SK-N-SH (cell line): Measurements from ENCODE around the gene DTX1. TPM values are rescaled to one million over a fixed set of nuclear protein-coding genes. Genes with fewer than 3 reads are reported as not detected.

Experiments used
- CTCF ChIA-PET: fragments of 300-600, 350-600 bp; formaldehyde crosslinking; extraction: SDS; loops from one replicate; lab custom pipeline; 2021; lab: Yijun Ruan, JAX
- POLR2A ChIA-PET: fragments of 350-600 bp; sonication (Branson Sonifier 250); formaldehyde crosslinking; extraction: SDS; loops from one replicate; lab custom pipeline; 2020; ENCODE audit warnings: antibody characterized with exemption, inconsistent platforms; lab: Yijun Ruan, JAX
- DNase-seq: peaks from one replicate; pipeline ENCODE4 v3.0.0; 2012
- H2AFZ ChIP-seq: fragments of 200-600 bp; sonication (generic); 2 replicates; pipeline ENCODE4 v1.8.1; 2016; ENCODE audit warnings: antibody characterized with exemption, mild to moderate bottlenecking, low read depth
- H3F3A ChIP-seq: fragments of 200-600 bp; sonication (generic); replicated peaks from 2 replicates; pipeline ENCODE3; 2016; ENCODE audit warnings: antibody characterized with exemption, mild to moderate bottlenecking; ENCODE audit not compliant: insufficient read depth
- H3K27ac ChIP-seq, 2 experiments: fragments of 200-500 bp in 1 of 2; fragments of 200-600 bp in 1 of 2; sonication (Bioruptor generic) in 1 of 2; sonication (generic), shearing (Covaris generic) in 1 of 2; 2 replicates each; pipeline versions ENCODE4 v1.5.1 to v1.6.1; 2014 to 2016; ENCODE audit warnings: low read depth in 2 of 2, inconsistent platforms in 1 of 2, low read length in 1 of 2, mild to moderate bottlenecking in 1 of 2, mixed read lengths in 1 of 2
- H3K27me3 ChIP-seq: fragments of 200-600 bp; sonication (generic), shearing (Covaris generic); 2 replicates; pipeline ENCODE4 v1.6.1; 2016; ENCODE audit warnings: mixed run types; ENCODE audit not compliant: insufficient read depth
- H3K36me3 ChIP-seq, 2 experiments: fragments of 200-500 bp in 1 of 2; fragments of 200-600 bp in 1 of 2; sonication (Bioruptor generic) in 1 of 2; sonication (generic) in 1 of 2; replicated peaks in 1 of 2; 2 replicates each; pipeline versions ENCODE3 to v1.5.1; 2014 to 2016; ENCODE audit warnings: low read length in 1 of 2, mild to moderate bottlenecking in 1 of 2; ENCODE audit not compliant: insufficient read depth in 2 of 2, control insufficient read depth in 1 of 2
- H3K4me1 ChIP-seq, 2 experiments: fragments of 200-500 bp in 1 of 2; fragments of 200-600 bp in 1 of 2; sonication (Bioruptor generic) in 1 of 2; sonication (generic), shearing (Covaris generic) in 1 of 2; 2 replicates each; pipeline versions ENCODE4 v1.5.1 to v1.6.1; 2014 to 2016; ENCODE audit warnings: low read depth in 1 of 2, low read length in 1 of 2, mixed run types in 1 of 2; ENCODE audit not compliant: insufficient read depth in 2 of 2, control insufficient read depth in 1 of 2
- H3K4me2 ChIP-seq: fragments of 200-600 bp; sonication (generic), shearing (Covaris generic); 2 replicates; pipeline ENCODE4 v1.6.1; 2017; ENCODE audit warnings: mixed run types
- H3K4me3 ChIP-seq, 2 experiments: fragments of 200-500 bp in 1 of 2; fragments of 200-600 bp in 1 of 2; sonication (Bioruptor generic) in 1 of 2; sonication (generic), shearing (Covaris generic) in 1 of 2; 2 replicates each; pipeline versions ENCODE4 v1.5.1 to v1.8.1; 2014 to 2016; ENCODE audit warnings: low read depth in 2 of 2, inconsistent platforms in 1 of 2, low read length in 1 of 2, mild to moderate bottlenecking in 1 of 2, mixed read lengths in 1 of 2, moderate library complexity in 1 of 2
- H3K79me2 ChIP-seq: fragments of 200-600 bp; sonication (generic); 2 replicates; pipeline ENCODE4 v1.8.1; 2017; ENCODE audit warnings: mild to moderate bottlenecking; ENCODE audit not compliant: insufficient read depth
- H3K9ac ChIP-seq: fragments of 200-600 bp; sonication (generic); 2 replicates; pipeline ENCODE4 v1.6.1; 2017; ENCODE audit warnings: mixed run types
- H3K9me2 ChIP-seq: fragments of 200-600 bp; sonication (generic); 2 replicates; pipeline ENCODE4 v1.6.1; 2017; ENCODE audit warnings: mixed run types
- H3K9me3 ChIP-seq: fragments of 200-600 bp; sonication (generic); 2 replicates; pipeline ENCODE4 v1.6.1; 2017; ENCODE audit warnings: mixed run types, mild to moderate bottlenecking, moderate library complexity
- H4K20me1 ChIP-seq: fragments of 200-600 bp; sonication (generic); 2 replicates; pipeline ENCODE4 v1.6.1; 2017; ENCODE audit warnings: mild to moderate bottlenecking, mixed run types; ENCODE audit not compliant: insufficient read depth
- CHD2 ChIP-seq: fragments of 150-350 bp; IDR thresholded peaks from 2 replicates; pipeline ENCODE4 v1.6.1; 2018; ENCODE audit warnings: low read length; ENCODE audit not compliant: partially characterized antibody
- ELF1 ChIP-seq: IDR thresholded peaks from 2 replicates; pipeline ENCODE4 v1.4.0; 2012
- EP300 ChIP-seq, 2 experiments: IDR thresholded peaks; 2 replicates each; pipeline versions ENCODE4 v1.4.0 to v1.6.1; 2012; ENCODE audit warnings: borderline replicate concordance in 1 of 2, low read depth in 1 of 2, low read length in 1 of 2
- FOXJ3 ChIP-seq: sonication (generic); formaldehyde crosslinking; IDR thresholded peaks from 2 replicates; pipeline ENCODE4 v1.5.1; 2020; ENCODE audit warnings: mild to moderate bottlenecking, missing genetic modification reagents
- GABPA ChIP-seq: IDR thresholded peaks from 2 replicates; pipeline ENCODE4 v1.4.0; 2012; ENCODE audit warnings: low read depth, mild to moderate bottlenecking
- GATA2 ChIP-seq: sonication (generic); formaldehyde crosslinking; IDR thresholded peaks from 2 replicates; pipeline ENCODE4 v1.5.0; 2020; ENCODE audit warnings: mild to moderate bottlenecking, missing genetic modification reagents
- JUND ChIP-seq: IDR thresholded peaks from 2 replicates; pipeline ENCODE4 v1.4.0; 2012
- MEF2A ChIP-seq: IDR thresholded peaks from 2 replicates; pipeline ENCODE4 v1.4.0; 2012; ENCODE audit warnings: low read depth, borderline replicate concordance
- RCOR1 ChIP-seq: fragments of 150-350 bp; IDR thresholded peaks from 2 replicates; pipeline ENCODE4 v1.6.1; 2017; ENCODE audit warnings: antibody characterized with exemption, low read length
- REST ChIP-seq: IDR thresholded peaks from 2 replicates; pipeline ENCODE4 v1.6.1; 2012; ENCODE audit warnings: mild to moderate bottlenecking, low read depth, low read length, moderate library complexity
- RFX5 ChIP-seq: IDR thresholded peaks from 2 replicates; pipeline ENCODE4 v1.6.1; 2012; ENCODE audit warnings: mild to moderate bottlenecking, improper control_type of control experiment, low read length
- RXRA ChIP-seq: IDR thresholded peaks from 2 replicates; pipeline ENCODE4 v1.4.0; 2012; ENCODE audit warnings: low read depth, mild to moderate bottlenecking, borderline replicate concordance
- SIN3A ChIP-seq: IDR thresholded peaks from 2 replicates; pipeline ENCODE4 v1.6.1; 2012; ENCODE audit warnings: low read depth, mild to moderate bottlenecking, low read length, moderate library complexity, borderline replicate concordance
- TAF1 ChIP-seq: IDR thresholded peaks from 2 replicates; pipeline ENCODE4 v1.6.1; 2012; ENCODE audit warnings: low read depth, mild to moderate bottlenecking, low read length, moderate library complexity, borderline replicate concordance
- TEAD4 ChIP-seq: IDR thresholded peaks from 2 replicates; pipeline ENCODE4 v1.4.0; 2012; ENCODE audit warnings: mild to moderate bottlenecking, borderline replicate concordance; ENCODE audit not compliant: insufficient read depth
- ZBTB33 ChIP-seq: IDR thresholded peaks from 2 replicates; pipeline ENCODE4 v1.4.0; 2012; ENCODE audit warnings: low read depth, borderline replicate concordance
- WGBS: methylation state at CpG from one replicate; pipeline ENCODE4 v1.1.6; 2017; ENCODE audit warnings: low lambda C conversion rate; 5-methylcytosine and 5-hydroxymethylcytosine counted together
- polyA plus RNA-seq, 3 experiments: library from polyadenylated mRNA; depleted of rRNA; stranded (reverse); fragments of >200 nt; gene quantifications; 2 replicates each; pipeline ENCODE4 v1.2.3, GENCODE V29; 2012

DTX1 gene
- polyA plus RNA-seq, 1 of the 3 experiments (the other 2 are of a cell fraction), result 0.72 TPM

DNA sequence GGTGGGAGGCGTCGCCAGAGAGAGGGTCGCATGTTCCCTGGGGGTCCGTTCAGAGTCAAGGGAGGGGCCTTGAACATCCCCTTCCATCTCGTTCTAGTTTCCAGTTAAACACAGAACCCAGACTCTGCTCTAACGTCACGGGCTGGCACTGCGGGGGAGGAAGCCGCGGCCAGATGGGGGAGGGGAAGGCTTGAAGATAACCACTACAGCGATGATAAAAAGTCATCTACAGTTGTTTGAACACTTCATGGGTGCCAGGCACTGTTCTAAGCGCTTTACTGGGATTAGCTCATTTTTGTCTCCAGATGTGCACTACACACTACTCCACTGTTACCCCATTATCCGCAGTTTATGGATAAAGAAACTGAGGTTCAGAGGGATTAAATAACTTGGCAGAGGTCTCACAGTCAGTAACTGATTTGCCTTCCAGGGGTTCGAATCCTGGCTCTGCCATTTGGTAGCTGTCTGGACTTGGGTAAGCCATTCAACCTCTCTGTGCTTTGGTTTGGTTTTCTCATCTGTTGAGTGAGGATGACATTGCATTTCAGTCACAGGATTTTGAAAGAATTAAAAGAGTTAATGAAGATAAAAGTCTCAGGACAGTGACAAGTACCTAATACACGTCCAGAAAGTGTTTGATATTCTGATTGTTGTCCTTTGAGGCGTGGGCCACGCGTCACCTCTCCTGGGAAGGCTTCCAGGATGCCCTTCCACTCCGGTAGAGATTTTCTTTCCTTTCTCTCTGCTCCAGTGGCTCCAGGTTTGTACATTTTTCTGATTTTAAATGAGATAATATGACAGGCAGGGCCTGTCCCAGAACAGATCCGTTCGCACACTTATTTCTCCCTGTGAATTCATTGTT lies 79.8 kb downstream of the DTX1 start (continued):
- no peak for TF ChIP-seq FOXJ3
- TF ChIP-seq RFX5, result no peak
- no peak for TF ChIP-seq RCOR1
- no peak for TF ChIP-seq ZBTB33
- TF ChIP-seq CHD2, result no peak

DNA sequence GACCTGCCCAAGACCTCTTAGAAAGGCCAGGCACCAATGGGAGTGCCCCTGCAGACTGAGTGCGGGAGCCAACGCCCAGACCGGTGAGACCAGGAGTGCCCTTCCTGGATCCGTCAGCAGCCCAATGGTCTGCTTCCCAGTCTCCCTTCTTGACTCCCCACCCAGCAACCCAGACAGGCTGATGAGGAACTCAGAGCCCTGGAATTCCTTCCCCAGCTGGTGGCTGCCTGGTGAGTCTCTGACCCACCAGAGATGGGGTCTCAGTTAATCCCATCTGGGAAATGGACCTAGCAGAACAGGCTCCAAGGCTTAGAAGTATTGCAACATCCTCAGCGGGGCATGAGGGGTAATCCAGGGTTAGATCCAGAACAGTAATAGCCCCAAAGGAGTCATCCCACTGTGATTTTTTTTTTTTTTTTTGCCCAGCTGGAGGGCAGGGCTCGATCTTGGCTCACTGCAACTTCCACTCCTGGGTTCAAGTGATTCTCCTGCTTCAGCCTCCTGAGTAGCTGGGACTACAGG lies 80.5 kb downstream of the DTX1 start:
- Histone ChIP-seq H3K36me3 (no peaks in the 10 kb centered on the region), H3K79me2 (no peaks in the 10 kb centered on the region), H3K27me3 (no peaks in the 10 kb centered on the region), H3F3A (no peaks in the 10 kb centered on the region), H3K27ac (no peak overlapping the region), H3K4me1 (no peaks in the 10 kb centered on the region; a peak in 1 of 4 replicates), H2AFZ (no peak overlapping the region), H3K9me2 (no peaks in the 10 kb centered on the region), H3K4me3 (no peak overlapping the region), H3K9me3 (no peaks in the 10 kb centered on the region), H3K4me2 (no peak overlapping the region), H4K20me1 (no peaks in the 10 kb centered on the region), H3K9ac (no peak overlapping the region)
- POLR2A ChIA-PET, result no interaction called here
- 87% methylated on average over 6 of the region's 6 CpGs for WGBS
- DNase-seq, result no peak
- no peak for TF ChIP-seq TAF1
- CTCF ChIA-PET, result interaction anchor here (1.3 to 6.4 kb wide), 4 partner anchors 9 to 88 kb away, joined by 4 to 49 read pairs (median 7); partner anchors contain the start of gene CFAP73

GRCh38 chr12:113137861-113138783 lies 81.6 kb downstream of the DTX1 start:
- no peak overlapping the region for H3K4me2 ChIP-seq
- H3K9ac ChIP-seq, result no peak overlapping the region
- CTCF ChIA-PET, result interaction anchor here (0.7 to 6.4 kb wide), 7 partner anchors 9 to 90 kb away, joined by 3 to 49 read pairs (median 5); partner anchors contain the start of gene CFAP73
- H3K79me2 ChIP-seq, result no peaks in the 10 kb centered on the region
- no peaks in the 10 kb centered on the region for H4K20me1 ChIP-seq
- H3K4me1 ChIP-seq, result no peaks in the 10 kb centered on the region; a peak in 1 of 4 replicates
- no peak overlapping the region for H2AFZ ChIP-seq
- POLR2A ChIA-PET, result interaction anchor here (0.6 kb wide), 1 partner anchor 1552 kb away, joined by 8 read pairs; no protein-coding TSS in a partner anchor
- H3K4me3 ChIP-seq, result no peak overlapping the region
- no peaks in the 10 kb centered on the region for H3K9me2 ChIP-seq
- no peaks in the 10 kb centered on the region for H3K9me3 ChIP-seq
- no peak overlapping the region for H3K27ac ChIP-seq
- 82% methylated on average over 11 of the region's 12 CpGs for WGBS
- no peaks in the 10 kb centered on the region for H3F3A ChIP-seq
- H3K36me3 ChIP-seq, result no peaks in the 10 kb centered on the region
- DNase-seq, result peak; percentile 27
- H3K27me3 ChIP-seq, result no peaks in the 10 kb centered on the region
- TF ChIP-seq GABPA (no peak), TAF1 (no peak), MEF2A (no peak), JUND (no peak), GATA2 (CRISPR knock-in tag) (no peak), TEAD4 (no peak), SIN3A (no peak), ELF1 (no peak), FOXJ3 (no peak), RXRA (no peak), EP300 (IDR thresholded peaks at IDR 0.05; ENCODE audit: borderline replicate concordance in 1 of 2, low read depth in 1 of 2, low read length in 1 of 2) (no peak), REST (no peak)
